ENCODE results near the gene SNRNP25. TPM values are rescaled to one million over a fixed set of nuclear protein-coding genes. Genes with fewer than 3 reads are reported as not detected.

SNRNP25 gene
- total RNA-seq, 2 donors from 2014 or later = 22.9 to 40.8 TPM

DNA sequence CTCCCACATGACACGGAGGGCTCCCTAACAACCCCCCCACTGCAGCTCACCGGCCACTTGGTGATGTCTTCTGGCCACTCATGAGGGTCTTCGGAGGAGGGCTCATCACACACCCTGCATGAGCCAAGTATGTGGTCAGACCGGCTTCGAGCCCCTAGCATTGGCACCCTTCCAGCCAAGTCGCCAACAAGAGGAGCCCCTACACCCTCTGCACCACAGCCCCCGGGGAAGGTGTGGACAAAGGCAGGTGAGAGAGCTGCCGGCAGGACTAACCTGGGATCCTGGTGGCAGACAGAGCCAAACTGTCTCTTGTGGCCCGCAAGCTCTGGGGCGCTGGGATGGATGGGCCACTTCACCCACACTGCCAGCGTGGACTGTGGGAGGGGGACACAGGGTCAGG is 6.5 kb downstream of the SNRNP25 start:
- H3K27ac ChIP-seq = no peak overlapping the region
- H3K9me3 ChIP-seq = no peaks in the 10 kb centered on the region
- no peak overlapping the region for H3K4me3 ChIP-seq
- no peaks in the 10 kb centered on the region for H3K27me3 ChIP-seq (replicated peaks; ENCODE audit: insufficient read depth)
- H3K4me1 ChIP-seq (replicated peaks) = no peaks in the 10 kb centered on the region
- intact Hi-C loops (cut with DNase I) = no loop called here
- H3K36me3 ChIP-seq = peaks cover 4 to 57% of the 10 kb centered on the region in 2 donors
- DNase-seq (ENCODE audit: low spot score) = no peak
- TF ChIP-seq, protein P1, sequence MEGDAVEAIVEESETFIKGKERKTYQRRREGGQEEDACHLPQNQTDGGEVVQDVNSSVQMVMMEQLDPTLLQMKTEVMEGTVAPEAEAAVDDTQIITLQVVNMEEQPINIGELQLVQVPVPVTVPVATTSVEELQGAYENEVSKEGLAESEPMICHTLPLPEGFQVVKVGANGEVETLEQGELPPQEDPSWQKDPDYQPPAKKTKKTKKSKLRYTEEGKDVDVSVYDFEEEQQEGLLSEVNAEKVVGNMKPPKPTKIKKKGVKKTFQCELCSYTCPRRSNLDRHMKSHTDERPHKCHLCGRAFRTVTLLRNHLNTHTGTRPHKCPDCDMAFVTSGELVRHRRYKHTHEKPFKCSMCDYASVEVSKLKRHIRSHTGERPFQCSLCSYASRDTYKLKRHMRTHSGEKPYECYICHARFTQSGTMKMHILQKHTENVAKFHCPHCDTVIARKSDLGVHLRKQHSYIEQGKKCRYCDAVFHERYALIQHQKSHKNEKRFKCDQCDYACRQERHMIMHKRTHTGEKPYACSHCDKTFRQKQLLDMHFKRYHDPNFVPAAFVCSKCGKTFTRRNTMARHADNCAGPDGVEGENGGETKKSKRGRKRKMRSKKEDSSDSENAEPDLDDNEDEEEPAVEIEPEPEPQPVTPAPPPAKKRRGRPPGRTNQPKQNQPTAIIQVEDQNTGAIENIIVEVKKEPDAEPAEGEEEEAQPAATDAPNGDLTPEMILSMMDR (IDR thresholded peaks at IDR 0.05) = no peak
- no peak for TF ChIP-seq POLR2A (IDR thresholded peaks at IDR 0.05)
- TF ChIP-seq POLR2AphosphoS5 (IDR thresholded peaks at IDR 0.05) = no peak
- WGBS = 84% methylated on average over 6 of the region's 11 CpGs

DNA sequence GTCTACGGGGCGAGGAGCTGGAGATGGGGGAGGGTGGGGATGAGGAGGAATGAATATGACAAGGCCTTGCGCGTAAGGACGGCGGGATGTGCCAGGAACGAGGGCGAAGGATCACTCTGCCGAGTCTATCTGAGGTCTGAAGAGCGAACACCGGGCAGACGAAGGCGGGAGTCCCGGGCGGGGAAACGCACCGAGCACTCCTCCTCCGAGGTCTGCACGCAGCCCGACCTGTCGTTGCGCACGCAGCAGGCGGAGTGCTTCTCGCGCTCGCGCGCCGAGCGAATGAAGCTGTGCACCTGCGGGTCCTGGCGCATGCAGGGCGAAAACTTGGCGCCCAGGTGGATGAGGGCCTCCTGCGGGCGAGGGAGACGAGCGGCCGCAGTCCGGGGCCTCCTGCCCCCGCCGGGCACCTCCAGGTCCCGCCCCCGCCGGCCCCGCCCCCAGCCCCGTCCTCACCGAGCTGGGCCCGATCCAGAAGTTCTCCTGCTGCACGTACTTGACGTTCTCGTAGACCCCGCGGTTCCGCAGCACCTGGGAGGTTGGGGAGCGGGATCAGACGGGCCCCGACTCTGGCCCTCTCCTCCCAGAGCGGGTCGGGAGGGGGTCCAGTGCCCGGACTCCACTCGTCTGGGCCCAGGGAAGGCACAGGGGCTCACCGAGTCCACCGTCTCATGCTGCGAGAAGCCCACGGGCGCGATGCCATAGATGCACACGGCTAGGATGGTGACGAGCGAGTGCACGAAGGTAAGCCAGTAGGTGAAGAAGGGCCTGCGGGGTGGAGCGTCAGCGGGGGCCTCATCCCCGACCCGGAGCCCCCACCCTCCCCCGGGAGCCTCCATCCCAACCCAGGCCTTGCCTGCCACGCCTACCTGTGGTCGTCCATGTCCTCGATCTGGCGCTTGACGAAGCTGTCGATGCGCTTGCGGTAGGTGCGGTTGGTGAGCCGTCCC is 7.6 kb downstream of the SNRNP25 start:
- TF ChIP-seq POLR2AphosphoS5 (IDR thresholded peaks at IDR 0.05) (no peak), POLR2A (IDR thresholded peaks at IDR 0.05) (no peak)
- TF ChIP-seq, protein P1 (IDR thresholded peaks at IDR 0.05) = no peak
- Histone ChIP-seq H3K36me3 (peaks cover 4 to 57% of the 10 kb centered on the region in 2 donors), H3K27me3 (replicated peaks; ENCODE audit: insufficient read depth) (no peaks in the 10 kb centered on the region), H3K9me3 (no peaks in the 10 kb centered on the region), H3K4me3 (no peak overlapping the region), H3K27ac (no peak overlapping the region), H3K4me1 (replicated peaks) (no peaks in the 10 kb centered on the region)
- WGBS = 80% methylated on average over 89 of the region's 89 CpGs
- no peak for DNase-seq (ENCODE audit: low spot score)
- intact Hi-C loops (cut with DNase I) = no loop called here

DNA sequence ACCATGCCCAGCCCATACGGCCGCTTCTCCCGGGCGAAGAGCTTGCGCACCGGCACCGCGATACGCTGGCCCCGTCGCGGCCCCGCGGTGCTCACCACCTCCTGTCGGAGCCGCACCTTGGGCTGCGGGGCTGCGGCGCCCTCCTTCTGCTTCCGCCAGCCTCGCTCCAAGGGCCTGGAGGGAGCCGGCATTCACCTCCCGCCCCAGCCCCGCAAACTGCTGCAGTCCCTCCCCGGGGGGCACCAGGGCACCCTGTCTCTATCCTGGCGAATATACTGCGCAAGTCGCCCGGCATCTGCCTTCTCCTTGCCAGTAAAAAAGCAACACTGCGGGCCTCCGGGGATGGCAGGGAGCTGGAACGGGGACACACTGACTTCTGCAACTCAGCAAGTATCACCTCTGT is 8.3 kb downstream of the SNRNP25 start:
- Histone ChIP-seq H3K4me1 (replicated peaks) (peaks cover under 1% of the 10 kb centered on the region), H3K4me3 (no peak overlapping the region), H3K36me3 (peaks cover 4 to 57% of the 10 kb centered on the region in 2 donors), H3K27ac (no peak overlapping the region), H3K9me3 (no peaks in the 10 kb centered on the region), H3K27me3 (replicated peaks; ENCODE audit: insufficient read depth) (no peaks in the 10 kb centered on the region)
- WGBS = 94% methylated on average over 12 of the region's 32 CpGs
- intact Hi-C loops (cut with DNase I) = no loop called here
- TF ChIP-seq POLR2A (IDR thresholded peaks at IDR 0.05) = no peak
- TF ChIP-seq POLR2AphosphoS5 (IDR thresholded peaks at IDR 0.05) = no peak
- TF ChIP-seq, protein P1 (IDR thresholded peaks at IDR 0.05) = no peak
- DNase-seq (ENCODE audit: low spot score) = no peak

DNA sequence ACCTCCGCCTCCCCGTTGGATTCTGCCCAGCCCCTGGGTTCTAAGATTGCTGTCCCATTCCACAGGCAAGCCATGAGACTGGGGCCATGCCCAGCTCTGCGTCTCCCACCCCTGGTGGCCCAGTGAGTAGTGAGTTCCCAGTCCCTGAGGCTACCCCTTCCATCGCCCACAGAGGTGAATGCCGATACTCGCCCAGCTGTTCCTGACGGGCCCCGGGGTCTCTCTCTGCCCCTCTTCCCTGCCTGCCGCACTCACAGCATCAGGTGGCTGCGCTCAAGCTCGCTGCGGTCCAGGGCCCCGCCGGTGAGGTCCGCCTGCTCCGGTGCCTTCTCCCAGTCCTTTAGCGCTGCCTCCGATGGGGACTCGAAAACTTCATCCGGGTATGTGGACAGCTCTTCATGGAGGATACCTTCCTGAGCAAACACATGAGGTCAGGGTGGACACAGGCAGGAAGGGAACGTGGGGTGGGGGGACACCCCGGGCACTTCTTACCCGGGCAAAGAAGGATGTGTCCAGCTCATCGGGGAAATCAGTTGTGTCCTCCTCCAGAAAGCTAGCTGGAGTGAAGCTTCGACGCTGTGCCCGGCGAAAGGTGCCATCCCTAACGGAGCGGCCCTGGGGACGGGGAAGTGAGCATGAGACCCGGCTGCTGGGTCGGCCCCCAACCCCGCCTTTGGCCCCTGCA is 8.8 kb downstream of the SNRNP25 start:
- H3K4me3 ChIP-seq = no peak overlapping the region
- TF ChIP-seq POLR2AphosphoS5 (IDR thresholded peaks at IDR 0.05) (no peak), POLR2A (IDR thresholded peaks at IDR 0.05) (no peak)
- TF ChIP-seq, protein P1 (IDR thresholded peaks at IDR 0.05) = no peak
- H3K9me3 ChIP-seq = no peaks in the 10 kb centered on the region
- peaks cover 3% of the 10 kb centered on the region for H3K4me1 ChIP-seq (replicated peaks)
- intact Hi-C loops (cut with DNase I) = no loop called here
- 92% methylated on average over 34 of the region's 34 CpGs for WGBS
- no peak overlapping the region for H3K27ac ChIP-seq
- peaks cover 4 to 57% of the 10 kb centered on the region in 2 donors for H3K36me3 ChIP-seq
- H3K27me3 ChIP-seq (replicated peaks; ENCODE audit: insufficient read depth) = no peaks in the 10 kb centered on the region
- no peak for DNase-seq (ENCODE audit: low spot score)
